ENCODE measurements around the gene THRAP3. TPM values are rescaled to one million over a fixed set of nuclear protein-coding genes. Genes with fewer than 3 reads are reported as not detected.

THRAP3 gene
- total RNA-seq, 1 experiment from 2014 or later = 55.7 TPM

DNA sequence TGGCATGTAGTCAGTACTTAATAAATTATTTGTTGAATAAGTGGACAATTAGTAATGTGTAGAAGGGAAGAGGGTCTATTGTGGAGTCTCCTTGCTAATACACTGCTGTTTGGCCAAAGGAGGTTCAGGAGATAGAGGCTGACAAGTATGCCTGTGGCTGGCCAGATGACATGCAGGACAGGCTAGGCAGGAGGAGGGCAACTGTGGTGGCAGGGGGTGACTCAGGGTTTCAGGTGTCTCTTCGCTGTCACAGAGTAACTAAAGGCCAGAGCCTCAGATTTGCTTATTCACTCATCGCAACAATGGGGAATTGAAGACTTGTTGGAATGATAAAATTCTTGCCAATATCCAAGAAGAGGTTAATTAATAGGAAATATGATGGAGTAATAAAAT is 33.1 kb downstream of the THRAP3 start:
- H3K36me3 ChIP-seq (ENCODE audit: low read depth, low read length) = peaks cover 30% of the 10 kb centered on the region
- H3K4me1 ChIP-seq (ENCODE audit: insufficient read depth, low read length) = peaks cover 45% of the 10 kb centered on the region
- no peak overlapping the region for H3K4me3 ChIP-seq (ENCODE audit: low read length)
- peak overlapping the region; percentile 62 for H3K27ac ChIP-seq (ENCODE audit: low read length)
- H3K79me2 ChIP-seq (ENCODE audit: low read length) = peaks cover 89% of the 10 kb centered on the region
- intact Hi-C loops (cut with micrococcal nuclease) = no loop called here
- ChIA-PET CTCF (no interaction called here), POLR2A (ENCODE audit: unreplicated experiment) (no interaction called here)
- no peaks in the 10 kb centered on the region for H3K9me2 ChIP-seq (replicated peaks; ENCODE audit: low read length)
- H4K20me1 ChIP-seq (ENCODE audit: low read length) = peaks cover 28% of the 10 kb centered on the region
- H3K4me2 ChIP-seq (ENCODE audit: low read length) = peak overlapping the region; percentile 32; the same call in 1 of the 2 replicates
- ATAC-seq (peak; percentile 82), DNase-seq (peak; percentile 78)
- H3F3A ChIP-seq (ENCODE audit: low read length, unreplicated experiment) = no peaks in the 10 kb centered on the region
- no peaks in the 10 kb centered on the region for H3K9me3 ChIP-seq (ENCODE audit: low read length)
- no peaks in the 10 kb centered on the region for H3K27me3 ChIP-seq (ENCODE audit: low read length)
- no TSS peak for BruUV-seq (replicated peaks)
- no peak for TF ChIP-seq EZH2phosphoT487 (IDR thresholded peaks at IDR 0.05; ENCODE audit: borderline replicate concordance, low read length)
- TF ChIP-seq EZH2 (IDR thresholded peaks at IDR 0.05; ENCODE audit: low read length, unreplicated experiment) = no peak
- TF ChIP-seq, protein P1, sequence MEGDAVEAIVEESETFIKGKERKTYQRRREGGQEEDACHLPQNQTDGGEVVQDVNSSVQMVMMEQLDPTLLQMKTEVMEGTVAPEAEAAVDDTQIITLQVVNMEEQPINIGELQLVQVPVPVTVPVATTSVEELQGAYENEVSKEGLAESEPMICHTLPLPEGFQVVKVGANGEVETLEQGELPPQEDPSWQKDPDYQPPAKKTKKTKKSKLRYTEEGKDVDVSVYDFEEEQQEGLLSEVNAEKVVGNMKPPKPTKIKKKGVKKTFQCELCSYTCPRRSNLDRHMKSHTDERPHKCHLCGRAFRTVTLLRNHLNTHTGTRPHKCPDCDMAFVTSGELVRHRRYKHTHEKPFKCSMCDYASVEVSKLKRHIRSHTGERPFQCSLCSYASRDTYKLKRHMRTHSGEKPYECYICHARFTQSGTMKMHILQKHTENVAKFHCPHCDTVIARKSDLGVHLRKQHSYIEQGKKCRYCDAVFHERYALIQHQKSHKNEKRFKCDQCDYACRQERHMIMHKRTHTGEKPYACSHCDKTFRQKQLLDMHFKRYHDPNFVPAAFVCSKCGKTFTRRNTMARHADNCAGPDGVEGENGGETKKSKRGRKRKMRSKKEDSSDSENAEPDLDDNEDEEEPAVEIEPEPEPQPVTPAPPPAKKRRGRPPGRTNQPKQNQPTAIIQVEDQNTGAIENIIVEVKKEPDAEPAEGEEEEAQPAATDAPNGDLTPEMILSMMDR (conservative IDR thresholded peaks at IDR 0.05; ENCODE audit: low read depth, low read length) = no peak
- no peak overlapping the region for H2AFZ ChIP-seq (ENCODE audit: low read length)
- peak overlapping the region; percentile 14; the same call in 1 of the 2 replicates for H3K9ac ChIP-seq (ENCODE audit: low read length)

DNA sequence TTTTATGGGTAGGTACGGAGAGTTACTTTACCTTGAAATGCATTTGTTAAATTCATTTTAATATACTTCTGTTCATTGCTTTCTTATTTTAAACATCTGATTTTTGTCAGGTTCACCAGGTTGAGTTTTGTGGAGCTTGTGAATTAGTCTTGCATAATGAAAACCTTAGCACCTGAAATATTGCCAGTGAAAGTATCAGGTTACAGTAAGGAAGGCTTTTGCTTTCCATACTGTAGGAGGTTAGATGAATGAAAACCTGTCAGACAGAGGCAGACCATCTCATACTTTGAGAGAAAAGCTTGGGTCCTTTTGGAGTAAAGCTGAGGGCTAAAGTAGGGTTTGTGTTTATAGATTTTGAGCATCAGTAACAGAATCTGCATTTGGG is 34.7 kb downstream of the THRAP3 start:
- intact Hi-C loops (cut with micrococcal nuclease) = loop anchor here (2.0 kb wide), 1 partner anchor 34 kb away; the partner anchor contains the start of gene THRAP3

More for the DNA sequence above, 34.7 kb downstream of the THRAP3 start:
- TF ChIP-seq EZH2 (IDR thresholded peaks at IDR 0.05; ENCODE audit: low read length, unreplicated experiment) = no peak
- no peak for TF ChIP-seq EZH2phosphoT487 (IDR thresholded peaks at IDR 0.05; ENCODE audit: borderline replicate concordance, low read length)
- TF ChIP-seq, protein P1 (conservative IDR thresholded peaks at IDR 0.05; ENCODE audit: low read depth, low read length) = no peak
- no peak overlapping the region for H3K4me3 ChIP-seq (ENCODE audit: low read length)
- H3K9me3 ChIP-seq (ENCODE audit: low read length) = no peaks in the 10 kb centered on the region
- H3K27ac ChIP-seq (ENCODE audit: low read length) = no peak overlapping the region
- peak overlapping the region; percentile 22; the same call in 1 of the 2 replicates for H3K4me2 ChIP-seq (ENCODE audit: low read length)
- POLR2A ChIA-PET (ENCODE audit: unreplicated experiment) = interaction anchor here (0.7 kb wide), 1 partner anchor 20 kb away, joined by 9 read pairs; no protein-coding TSS in a partner anchor
- peaks cover 41% of the 10 kb centered on the region for H3K4me1 ChIP-seq (ENCODE audit: insufficient read depth, low read length)
- H4K20me1 ChIP-seq (ENCODE audit: low read length) = peaks cover 19% of the 10 kb centered on the region; the same call in 1 of the 2 replicates
- H3K36me3 ChIP-seq (ENCODE audit: low read depth, low read length) = peaks cover 27% of the 10 kb centered on the region
- no peaks in the 10 kb centered on the region for H3F3A ChIP-seq (ENCODE audit: low read length, unreplicated experiment)
- DNase-seq (no peak), ATAC-seq (peak; percentile 21)
- no peak overlapping the region for H2AFZ ChIP-seq (ENCODE audit: low read length)
- peaks cover 85% of the 10 kb centered on the region for H3K79me2 ChIP-seq (ENCODE audit: low read length)
- H3K9ac ChIP-seq (ENCODE audit: low read length) = no peak overlapping the region
- H3K27me3 ChIP-seq (ENCODE audit: low read length) = no peaks in the 10 kb centered on the region
- H3K9me2 ChIP-seq (replicated peaks; ENCODE audit: low read length) = no peaks in the 10 kb centered on the region
- CTCF ChIA-PET = interaction anchor here (0.7 kb wide), 1 partner anchor 41 kb away, joined by 3 read pairs; no protein-coding TSS in a partner anchor
- no TSS peak for BruUV-seq (replicated peaks)

Measured in PC-3 (cell line).